Large intestine (tissue), 3 donors: Measurements from ENCODE around the gene CD48. TPM values are rescaled to one million over a fixed set of nuclear protein-coding genes. Genes with fewer than 3 reads are reported as not detected.

Experiments
- DNase-seq, 2 donors: peaks; one replicate each; pipeline versions ENCODE4 v3.0.0 to v3.0.0-alpha.2; 2013
- H3K27ac ChIP-seq: one replicate; pipeline ENCODE4 v1.5.1; 2013; ENCODE audit warnings: low read length
- H3K27me3 ChIP-seq: 2 replicates; pipeline ENCODE4 v1.6.1; 2013; ENCODE audit warnings: low read length; ENCODE audit not compliant: control insufficient read depth, insufficient read depth
- H3K36me3 ChIP-seq: 2 replicates; pipeline ENCODE4 v1.6.1; 2013; ENCODE audit warnings: low read length; ENCODE audit not compliant: control insufficient read depth, insufficient read depth
- H3K4me1 ChIP-seq: one replicate; pipeline ENCODE4 v1.6.1; 2013; ENCODE audit warnings: low read length; ENCODE audit not compliant: control insufficient read depth, insufficient read depth
- H3K4me3 ChIP-seq: one replicate; pipeline ENCODE4 v1.5.1; 2013; ENCODE audit warnings: low read length
- H3K9me3 ChIP-seq: one replicate; pipeline ENCODE4 v1.6.1; 2013; ENCODE audit warnings: mild to moderate bottlenecking, low read depth, low read length, moderate library complexity; ENCODE audit not compliant: control insufficient read depth
- WGBS: methylation state at CpG from one replicate; pipeline ENCODE4 v1.1.5; 2013; ENCODE audit warnings: low lambda C conversion rate; ENCODE audit not compliant: insufficient coverage; 5-methylcytosine and 5-hydroxymethylcytosine counted together
- polyA plus RNA-seq: library from polyadenylated mRNA; unstranded; fragments of 120-200 nt; gene quantifications from one replicate; pipeline ENCODE4 v1.2.1, GENCODE V29; 2013

Gene CD48
- polyA plus RNA-seq, 1 donor: 8.6 TPM

- Histone ChIP-seq H3K9me3 (no peaks in the 10 kb centered on the region), H3K27me3 (no peaks in the 10 kb centered on the region), H3K36me3 (no peaks in the 10 kb centered on the region), H3K27ac (no peak overlapping the region), H3K4me3 (no peak overlapping the region), H3K4me1 (peaks cover 26% of the 10 kb centered on the region)
- DNase-seq: peak in 1 of 2 donors; percentile 53
- WGBS: 20% methylated on average over 1 of the region's 5 CpGs
Observed at GRCh38 chr1:160643138-160643537, 68.5 kb downstream of the CD48 start.

GRCh38 chr1:160642281-160642644 is 69.4 kb downstream of the CD48 start:
- Histone ChIP-seq H3K27ac (no peak overlapping the region), H3K4me1 (peaks cover 23% of the 10 kb centered on the region), H3K36me3 (no peaks in the 10 kb centered on the region), H3K9me3 (no peaks in the 10 kb centered on the region), H3K4me3 (no peak overlapping the region), H3K27me3 (no peaks in the 10 kb centered on the region)
- WGBS: no CpG with 5 or more reads among the region's 2 CpGs
- no peak for DNase-seq

GRCh38 chr1:160641323-160642280 is 70.0 kb downstream of the CD48 start:
- peaks cover 20% of the 10 kb centered on the region for H3K4me1 ChIP-seq
- H3K9me3 ChIP-seq: no peaks in the 10 kb centered on the region
- no peak overlapping the region for H3K4me3 ChIP-seq
- WGBS: 96% methylated on average over 3 of the region's 8 CpGs
- no peak for DNase-seq
- H3K36me3 ChIP-seq: no peaks in the 10 kb centered on the region
- no peaks in the 10 kb centered on the region for H3K27me3 ChIP-seq
- H3K27ac ChIP-seq: no peak overlapping the region

- Histone ChIP-seq H3K4me1 (peaks cover 10% of the 10 kb centered on the region), H3K27me3 (no peaks in the 10 kb centered on the region), H3K9me3 (no peaks in the 10 kb centered on the region), H3K4me3 (no peak overlapping the region), H3K27ac (no peak overlapping the region), H3K36me3 (no peaks in the 10 kb centered on the region)
- no peak for DNase-seq
- no CpG with 5 or more reads among the region's 2 CpGs for WGBS
Observed at GRCh38 chr1:160640359-160641123, 71.1 kb downstream of the CD48 start.

- no peak overlapping the region for H3K27ac ChIP-seq
Observed at GRCh38 chr1:160639652-160640051, 72.0 kb downstream of the CD48 start.

GRCh38 chr1:160638926-160639325 is 72.7 kb downstream of the CD48 start:
- DNase-seq: no peak
- no peak overlapping the region for H3K4me3 ChIP-seq
- no peak overlapping the region for H3K27ac ChIP-seq
- no peaks in the 10 kb centered on the region for H3K27me3 ChIP-seq
- no peaks in the 10 kb centered on the region for H3K9me3 ChIP-seq
- no peaks in the 10 kb centered on the region for H3K36me3 ChIP-seq
- peaks cover 6% of the 10 kb centered on the region for H3K4me1 ChIP-seq
- 83% methylated on average over 1 of the region's 6 CpGs for WGBS

More at GRCh38 chr1:160639652-160640051, 72.0 kb downstream of the CD48 start:
- WGBS: 67% methylated on average over 3 of the region's 3 CpGs
- H3K4me3 ChIP-seq: no peak overlapping the region
- no peaks in the 10 kb centered on the region for H3K27me3 ChIP-seq
- no peaks in the 10 kb centered on the region for H3K9me3 ChIP-seq
- H3K36me3 ChIP-seq: no peaks in the 10 kb centered on the region
- DNase-seq: no peak
- H3K4me1 ChIP-seq: peaks cover 6% of the 10 kb centered on the region

- Histone ChIP-seq H3K27me3 (no peaks in the 10 kb centered on the region), H3K4me1 (peaks cover 5% of the 10 kb centered on the region), H3K4me3 (no peak overlapping the region), H3K27ac (no peak overlapping the region), H3K36me3 (no peaks in the 10 kb centered on the region), H3K9me3 (no peaks in the 10 kb centered on the region)
- WGBS: 75% methylated on average over 3 of the region's 3 CpGs
- no peak for DNase-seq
Observed at GRCh38 chr1:160638540-160638857, 73.1 kb downstream of the CD48 start.

- H3K36me3 ChIP-seq: no peaks in the 10 kb centered on the region
- no peak for DNase-seq
- H3K4me3 ChIP-seq: no peak overlapping the region
- no peaks in the 10 kb centered on the region for H3K4me1 ChIP-seq
- 93% methylated on average over 3 of the region's 5 CpGs for WGBS
- H3K9me3 ChIP-seq: no peaks in the 10 kb centered on the region
- no peaks in the 10 kb centered on the region for H3K27me3 ChIP-seq
- no peak overlapping the region for H3K27ac ChIP-seq
Observed at GRCh38 chr1:160637821-160638539, 73.6 kb downstream of the CD48 start.

GRCh38 chr1:160637065-160637464 is 74.6 kb downstream of the CD48 start:
- no peak overlapping the region for H3K27ac ChIP-seq
- no peaks in the 10 kb centered on the region for H3K4me1 ChIP-seq
- no peak for DNase-seq
- H3K4me3 ChIP-seq: no peak overlapping the region
- no peaks in the 10 kb centered on the region for H3K27me3 ChIP-seq
- no peaks in the 10 kb centered on the region for H3K36me3 ChIP-seq
- H3K9me3 ChIP-seq: no peaks in the 10 kb centered on the region
- 100% methylated on average over 1 of the region's 8 CpGs for WGBS

- no CpG with 5 or more reads among the region's 3 CpGs for WGBS
- no peak for DNase-seq
- Histone ChIP-seq H3K36me3 (no peaks in the 10 kb centered on the region), H3K4me1 (no peaks in the 10 kb centered on the region), H3K27ac (no peak overlapping the region), H3K9me3 (no peaks in the 10 kb centered on the region), H3K27me3 (no peaks in the 10 kb centered on the region), H3K4me3 (no peak overlapping the region)
Observed at GRCh38 chr1:160636547-160636946, 75.1 kb downstream of the CD48 start.
